ENCODE results near the gene HNF4A.

HNF4A gene

DNA sequence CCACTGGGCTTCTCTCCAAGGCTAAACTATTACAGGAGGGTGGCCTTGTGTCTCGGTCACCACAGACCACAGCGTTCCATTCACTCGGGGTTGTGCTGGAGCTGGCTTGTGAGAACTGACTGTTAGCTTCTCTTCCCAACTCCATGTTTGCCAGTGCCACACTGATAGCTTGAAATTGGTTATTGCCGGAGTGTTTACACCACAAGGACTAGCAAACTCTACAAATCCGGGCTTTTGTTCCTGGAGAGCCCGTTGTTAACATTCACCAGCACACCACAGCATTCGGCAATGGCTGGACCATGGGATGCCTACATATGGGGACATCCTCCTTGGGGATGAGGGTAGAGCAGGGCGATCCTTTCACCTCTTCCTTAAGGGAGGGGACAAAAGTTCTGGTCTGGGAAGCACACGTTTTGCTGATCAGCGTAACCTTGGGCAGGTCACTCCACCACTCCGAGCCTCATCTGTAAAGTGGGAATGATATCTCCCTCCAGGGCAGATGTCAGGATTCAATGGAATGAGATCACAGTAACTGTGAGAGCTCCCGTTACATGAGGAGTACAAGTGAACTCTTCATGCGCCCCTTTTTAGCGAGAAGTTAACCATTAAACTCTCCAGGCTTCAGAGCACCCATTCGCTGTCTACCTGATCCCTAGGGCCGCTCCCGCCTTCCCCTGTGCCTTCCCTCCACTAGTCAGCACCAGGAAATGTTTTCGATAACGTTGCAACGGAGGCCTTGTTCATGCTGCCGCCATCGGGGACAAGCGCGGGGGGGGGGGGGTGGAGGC lies 78.4 kb downstream of the HNF4A start:
- no peak for TF ChIP-seq ZFX (IDR thresholded peaks at IDR 0.05; ENCODE audit: borderline replicate concordance)
- TF ChIP-seq, protein P1, sequence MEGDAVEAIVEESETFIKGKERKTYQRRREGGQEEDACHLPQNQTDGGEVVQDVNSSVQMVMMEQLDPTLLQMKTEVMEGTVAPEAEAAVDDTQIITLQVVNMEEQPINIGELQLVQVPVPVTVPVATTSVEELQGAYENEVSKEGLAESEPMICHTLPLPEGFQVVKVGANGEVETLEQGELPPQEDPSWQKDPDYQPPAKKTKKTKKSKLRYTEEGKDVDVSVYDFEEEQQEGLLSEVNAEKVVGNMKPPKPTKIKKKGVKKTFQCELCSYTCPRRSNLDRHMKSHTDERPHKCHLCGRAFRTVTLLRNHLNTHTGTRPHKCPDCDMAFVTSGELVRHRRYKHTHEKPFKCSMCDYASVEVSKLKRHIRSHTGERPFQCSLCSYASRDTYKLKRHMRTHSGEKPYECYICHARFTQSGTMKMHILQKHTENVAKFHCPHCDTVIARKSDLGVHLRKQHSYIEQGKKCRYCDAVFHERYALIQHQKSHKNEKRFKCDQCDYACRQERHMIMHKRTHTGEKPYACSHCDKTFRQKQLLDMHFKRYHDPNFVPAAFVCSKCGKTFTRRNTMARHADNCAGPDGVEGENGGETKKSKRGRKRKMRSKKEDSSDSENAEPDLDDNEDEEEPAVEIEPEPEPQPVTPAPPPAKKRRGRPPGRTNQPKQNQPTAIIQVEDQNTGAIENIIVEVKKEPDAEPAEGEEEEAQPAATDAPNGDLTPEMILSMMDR (IDR thresholded peaks at IDR 0.05) = no peak
- H3K27ac ChIP-seq = no peak overlapping the region

DNA sequence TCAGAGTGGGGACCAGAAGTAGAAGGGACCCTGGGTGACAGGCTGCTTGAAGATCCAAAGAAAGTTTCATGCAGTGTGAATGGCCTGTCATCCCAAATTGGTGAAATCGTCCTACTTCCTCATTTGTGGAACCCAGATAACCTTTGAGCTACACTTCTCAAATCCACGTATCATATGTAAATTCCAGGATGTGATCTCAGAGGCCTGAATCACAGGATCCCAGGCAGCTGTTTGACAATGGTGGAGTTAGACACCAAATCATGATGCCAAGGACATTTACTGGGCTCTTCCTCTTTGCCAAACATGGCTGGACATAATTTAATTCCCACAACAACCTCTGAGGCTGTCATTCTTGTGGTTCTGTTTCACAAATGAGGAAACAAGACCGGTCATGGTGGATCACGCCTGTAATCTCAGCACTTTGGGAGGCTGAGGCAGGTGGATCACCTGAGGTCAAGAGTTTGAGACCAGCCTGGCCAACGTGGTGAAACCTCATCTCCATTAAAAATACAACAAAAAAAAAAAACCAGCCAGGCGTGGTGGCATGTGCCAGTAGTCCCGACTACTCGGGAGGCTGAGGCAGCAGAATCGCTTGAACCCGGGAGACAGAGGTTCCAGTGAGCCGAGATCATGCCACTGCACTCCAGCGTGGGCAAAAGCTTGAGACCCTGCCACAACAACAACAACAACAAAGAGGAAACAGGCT lies 80.3 kb downstream of the HNF4A start:
- H3K27ac ChIP-seq = no peak overlapping the region
- TF ChIP-seq, protein P1 (IDR thresholded peaks at IDR 0.05) = no peak
- TF ChIP-seq ZFX (IDR thresholded peaks at IDR 0.05; ENCODE audit: borderline replicate concordance) = no peak

DNA sequence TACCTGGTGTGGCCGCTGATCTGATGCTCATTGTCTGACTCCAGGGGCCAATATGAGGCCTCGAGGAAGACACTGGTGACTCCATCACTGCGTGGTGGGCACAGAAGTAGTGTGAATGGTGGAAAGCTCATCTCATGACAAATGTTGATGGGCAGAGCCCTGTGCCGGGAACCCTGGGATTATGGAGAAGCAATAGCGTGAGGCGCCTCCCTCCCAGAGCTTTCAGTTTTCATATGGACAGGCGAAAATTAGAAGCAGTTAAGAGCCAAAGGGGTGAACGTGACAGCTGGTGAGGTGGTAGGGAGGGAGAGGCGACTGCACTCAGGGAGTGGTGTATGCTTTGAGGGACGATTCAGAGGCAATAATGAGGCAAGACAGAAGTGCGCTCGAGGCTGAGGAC lies 80.9 kb downstream of the HNF4A start:
- no peak overlapping the region for H3K27ac ChIP-seq
- TF ChIP-seq, protein P1 (IDR thresholded peaks at IDR 0.05) = no peak
- no peak for TF ChIP-seq ZFX (IDR thresholded peaks at IDR 0.05; ENCODE audit: borderline replicate concordance)

DNA sequence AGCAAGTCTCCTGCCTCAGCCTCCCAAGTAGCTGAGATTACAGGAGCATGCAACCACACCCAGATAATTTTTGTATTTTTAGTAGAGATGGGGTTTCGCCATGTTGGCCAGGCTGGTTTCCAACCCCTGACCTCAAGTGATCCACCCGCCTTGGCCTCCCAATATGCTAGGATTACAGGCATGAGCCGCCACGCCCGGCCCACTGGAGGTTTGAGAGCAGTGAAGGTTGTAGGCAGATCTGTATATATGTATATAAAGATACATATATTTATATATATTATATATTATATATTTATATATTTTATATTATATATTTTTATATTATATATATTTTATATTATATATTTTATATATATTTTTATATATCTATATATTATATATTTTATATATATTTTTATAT lies 82.0 kb downstream of the HNF4A start:
- no peak overlapping the region for H3K27ac ChIP-seq
- TF ChIP-seq, protein P1 (IDR thresholded peaks at IDR 0.05) = no peak
- TF ChIP-seq ZFX (IDR thresholded peaks at IDR 0.05; ENCODE audit: borderline replicate concordance) = no peak

DNA sequence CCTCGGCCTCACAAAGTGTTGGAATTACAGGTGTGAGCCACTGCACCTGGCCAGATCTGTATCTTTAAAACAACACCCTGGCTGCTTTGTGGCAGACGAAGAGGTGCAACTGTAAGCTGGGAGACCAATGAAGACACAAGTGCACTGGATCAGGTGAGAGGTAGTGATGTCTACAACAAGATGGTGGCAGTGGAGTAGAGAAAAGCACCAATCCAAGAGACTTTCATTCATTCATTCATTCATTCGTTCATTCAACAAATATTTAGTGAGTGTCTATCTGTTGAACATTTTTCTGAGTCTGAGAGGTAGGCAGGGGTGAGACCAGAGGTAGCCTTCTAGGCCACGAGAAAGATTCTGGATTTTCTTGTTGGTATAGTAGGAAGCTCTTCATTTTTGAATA lies 83.3 kb downstream of the HNF4A start:
- H3K27ac ChIP-seq = no peak overlapping the region
- TF ChIP-seq, protein P1 (IDR thresholded peaks at IDR 0.05) = no peak
- TF ChIP-seq ZFX (IDR thresholded peaks at IDR 0.05; ENCODE audit: borderline replicate concordance) = no peak

DNA sequence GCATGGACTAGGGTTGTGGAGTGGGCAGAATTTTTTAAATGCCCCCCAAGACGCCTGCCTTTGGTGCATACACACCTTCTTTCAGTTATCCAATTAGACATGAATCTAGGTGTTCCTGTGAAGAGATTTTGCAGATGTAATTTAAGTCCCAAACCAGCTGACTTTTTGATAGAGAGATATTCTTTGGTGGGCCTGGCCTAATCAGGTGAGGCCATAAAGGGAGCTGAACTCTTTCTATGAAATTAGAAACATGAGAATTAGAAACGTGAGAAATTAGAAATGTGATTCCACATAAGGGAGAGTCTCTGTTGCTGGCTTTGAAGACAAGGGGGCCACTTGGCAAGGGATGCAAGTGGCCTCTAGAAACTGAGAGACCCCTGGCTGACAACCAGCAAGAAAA lies 83.8 kb downstream of the HNF4A start:
- TF ChIP-seq ZFX (IDR thresholded peaks at IDR 0.05; ENCODE audit: borderline replicate concordance) = no peak
- TF ChIP-seq, protein P1 (IDR thresholded peaks at IDR 0.05) = no peak
- no peak overlapping the region for H3K27ac ChIP-seq

Measured in 22Rv1 (cell line).